Neural cell (in vitro differentiated cells): ENCODE data around the gene ARHGAP6.

Experiments
- CTCF ChIP-seq: fragments of 450-650 bp; IDR thresholded peaks from 2 replicates; pipeline ENCODE4 v1.5.1; 2014; ENCODE audit warnings: antibody characterized with exemption, mild to moderate bottlenecking, moderate library complexity; ENCODE audit not compliant: poor library complexity, severe bottlenecking
- EP300 ChIP-seq: fragments of 450-650 bp; conservative IDR thresholded peaks from 2 replicates; pipeline ENCODE4 v1.6.1; 2014; ENCODE audit warnings: antibody characterized with exemption, mild to moderate bottlenecking, moderate library complexity; ENCODE audit not compliant: poor library complexity, severe bottlenecking
- EZH2 ChIP-seq: fragments of 200-600, 300-800 bp; shearing (Covaris generic), sonication (generic); IDR thresholded peaks from 2 replicates; pipeline ENCODE4 v1.6.1; 2014; ENCODE audit warnings: antibody characterized with exemption, low read length, borderline replicate concordance, mild to moderate bottlenecking; ENCODE audit not compliant: insufficient read depth, poor library complexity, severe bottlenecking
- RAD21 ChIP-seq: fragments of 450-650 bp; conservative IDR thresholded peaks from 2 replicates; pipeline ENCODE4 v1.6.1; 2014; ENCODE audit warnings: antibody characterized with exemption, mild to moderate bottlenecking, moderate library complexity
- SMC3 ChIP-seq: fragments of 450-650 bp; conservative IDR thresholded peaks from 2 replicates; pipeline ENCODE4 v1.6.1; 2014; ENCODE audit warnings: antibody characterized with exemption, mild to moderate bottlenecking, moderate library complexity; ENCODE audit not compliant: poor library complexity
- TAF1 ChIP-seq: IDR thresholded peaks from 2 replicates; pipeline ENCODE4 v1.6.1; 2012; ENCODE audit warnings: low read depth
- TF ChIP-seq, protein P1 (sequence below): IDR thresholded peaks from 2 replicates; pipeline ENCODE4 v1.6.1; 2012; ENCODE audit warnings: borderline replicate concordance

- no peak for TF ChIP-seq TAF1
- TF ChIP-seq, protein P1, sequence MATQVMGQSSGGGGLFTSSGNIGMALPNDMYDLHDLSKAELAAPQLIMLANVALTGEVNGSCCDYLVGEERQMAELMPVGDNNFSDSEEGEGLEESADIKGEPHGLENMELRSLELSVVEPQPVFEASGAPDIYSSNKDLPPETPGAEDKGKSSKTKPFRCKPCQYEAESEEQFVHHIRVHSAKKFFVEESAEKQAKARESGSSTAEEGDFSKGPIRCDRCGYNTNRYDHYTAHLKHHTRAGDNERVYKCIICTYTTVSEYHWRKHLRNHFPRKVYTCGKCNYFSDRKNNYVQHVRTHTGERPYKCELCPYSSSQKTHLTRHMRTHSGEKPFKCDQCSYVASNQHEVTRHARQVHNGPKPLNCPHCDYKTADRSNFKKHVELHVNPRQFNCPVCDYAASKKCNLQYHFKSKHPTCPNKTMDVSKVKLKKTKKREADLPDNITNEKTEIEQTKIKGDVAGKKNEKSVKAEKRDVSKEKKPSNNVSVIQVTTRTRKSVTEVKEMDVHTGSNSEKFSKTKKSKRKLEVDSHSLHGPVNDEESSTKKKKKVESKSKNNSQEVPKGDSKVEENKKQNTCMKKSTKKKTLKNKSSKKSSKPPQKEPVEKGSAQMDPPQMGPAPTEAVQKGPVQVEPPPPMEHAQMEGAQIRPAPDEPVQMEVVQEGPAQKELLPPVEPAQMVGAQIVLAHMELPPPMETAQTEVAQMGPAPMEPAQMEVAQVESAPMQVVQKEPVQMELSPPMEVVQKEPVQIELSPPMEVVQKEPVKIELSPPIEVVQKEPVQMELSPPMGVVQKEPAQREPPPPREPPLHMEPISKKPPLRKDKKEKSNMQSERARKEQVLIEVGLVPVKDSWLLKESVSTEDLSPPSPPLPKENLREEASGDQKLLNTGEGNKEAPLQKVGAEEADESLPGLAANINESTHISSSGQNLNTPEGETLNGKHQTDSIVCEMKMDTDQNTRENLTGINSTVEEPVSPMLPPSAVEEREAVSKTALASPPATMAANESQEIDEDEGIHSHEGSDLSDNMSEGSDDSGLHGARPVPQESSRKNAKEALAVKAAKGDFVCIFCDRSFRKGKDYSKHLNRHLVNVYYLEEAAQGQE, result no peak
- TF ChIP-seq EZH2, result no peak
- TF ChIP-seq SMC3, result no peak
- TF ChIP-seq EP300, result no peak
- TF ChIP-seq CTCF, result no peak
- TF ChIP-seq RAD21, result no peak
Measured at GRCh38 chrX:11478026-11478425, 187.7 kb downstream of the ARHGAP6 start.
